WTC11 (cell line): ENCODE results near the gene TXN2.

ENCODE experiments used
- HMGA2 ChIP-seq: fragments of 250-450 bp; sonication (Bioruptor Pico); IDR thresholded peaks from 2 replicates; pipeline ENCODE4 v1.4.0; 2021; ENCODE audit warnings: mild to moderate bottlenecking, moderate library complexity
- IRF2 ChIP-seq: sonication (generic); formaldehyde crosslinking; IDR thresholded peaks from 2 replicates; pipeline ENCODE4 v1.8.0; 2022; ENCODE audit warnings: low read depth, missing genetic modification reagents, borderline replicate concordance
- RELA ChIP-seq: sonication (generic); formaldehyde crosslinking; IDR thresholded peaks from 2 replicates; pipeline ENCODE4 v1.8.1; 2022; ENCODE audit warnings: missing genetic modification reagents, mild to moderate bottlenecking, borderline replicate concordance
- TEAD1 ChIP-seq: sonication (generic); formaldehyde crosslinking; IDR thresholded peaks from 2 replicates; pipeline ENCODE4 v1.8.0; 2022; ENCODE audit warnings: mild to moderate bottlenecking, missing genetic modification reagents
- ZNF317 ChIP-seq: sonication (generic); formaldehyde crosslinking; IDR thresholded peaks from 2 replicates; pipeline ENCODE4 v1.8.1; 2023; ENCODE audit warnings: low read depth, mild to moderate bottlenecking, moderate library complexity, missing genetic modification reagents, borderline replicate concordance
- TF ChIP-seq, protein P1 (sequence below): sonication (generic); formaldehyde crosslinking; IDR thresholded peaks from 2 replicates; pipeline ENCODE4 v1.8.1; 2022; ENCODE audit warnings: low read depth, missing genetic modification reagents, borderline replicate concordance

GRCh38 chr22:36467042-36467810, 14.2 kb downstream of the TXN2 start:
- no peak for TF ChIP-seq IRF2 (CRISPR knock-in tag)
- TF ChIP-seq, protein P1, sequence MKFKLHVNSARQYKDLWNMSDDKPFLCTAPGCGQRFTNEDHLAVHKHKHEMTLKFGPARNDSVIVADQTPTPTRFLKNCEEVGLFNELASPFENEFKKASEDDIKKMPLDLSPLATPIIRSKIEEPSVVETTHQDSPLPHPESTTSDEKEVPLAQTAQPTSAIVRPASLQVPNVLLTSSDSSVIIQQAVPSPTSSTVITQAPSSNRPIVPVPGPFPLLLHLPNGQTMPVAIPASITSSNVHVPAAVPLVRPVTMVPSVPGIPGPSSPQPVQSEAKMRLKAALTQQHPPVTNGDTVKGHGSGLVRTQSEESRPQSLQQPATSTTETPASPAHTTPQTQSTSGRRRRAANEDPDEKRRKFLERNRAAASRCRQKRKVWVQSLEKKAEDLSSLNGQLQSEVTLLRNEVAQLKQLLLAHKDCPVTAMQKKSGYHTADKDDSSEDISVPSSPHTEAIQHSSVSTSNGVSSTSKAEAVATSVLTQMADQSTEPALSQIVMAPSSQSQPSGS (CRISPR knock-in tag) = no peak
- TF ChIP-seq TEAD1 (CRISPR knock-in tag) = no peak
- no peak for TF ChIP-seq ZNF317 (CRISPR knock-in tag)
- TF ChIP-seq HMGA2 (CRISPR knock-in tag) = no peak
- no peak for TF ChIP-seq RELA (CRISPR knock-in tag)
